ENCODE results near the gene KRTAP22-1. TPM values are rescaled to one million over a fixed set of nuclear protein-coding genes. Genes with fewer than 3 reads are reported as not detected.

Gene KRTAP22-1
- total and polyA plus RNA-seq, 2 of the 13 experiments (the other 11 are each of a cell fraction or from before 2014, with no cell fraction given) = not detected

DNA sequence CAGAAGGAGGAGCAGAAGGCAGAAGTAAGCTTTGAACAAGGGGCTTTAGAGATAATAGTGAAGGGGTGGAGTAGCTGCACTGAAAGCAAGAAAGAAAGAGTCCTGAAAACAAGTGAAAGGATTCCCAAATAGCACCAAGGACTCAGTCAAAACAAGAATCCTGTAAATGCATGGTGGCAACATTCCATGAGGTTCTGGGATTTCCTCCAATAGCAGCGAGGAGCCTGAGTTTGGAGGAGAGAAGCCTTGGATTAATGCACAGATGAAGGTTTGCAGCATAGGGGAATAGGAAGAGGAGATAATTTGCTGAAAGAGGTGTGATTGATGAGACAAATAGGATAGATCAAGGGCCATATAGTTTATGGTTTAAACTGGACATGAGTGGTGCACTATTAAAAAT lies 21.5 kb upstream of the KRTAP22-1 start (continued):
- TF ChIP-seq, protein P1, sequence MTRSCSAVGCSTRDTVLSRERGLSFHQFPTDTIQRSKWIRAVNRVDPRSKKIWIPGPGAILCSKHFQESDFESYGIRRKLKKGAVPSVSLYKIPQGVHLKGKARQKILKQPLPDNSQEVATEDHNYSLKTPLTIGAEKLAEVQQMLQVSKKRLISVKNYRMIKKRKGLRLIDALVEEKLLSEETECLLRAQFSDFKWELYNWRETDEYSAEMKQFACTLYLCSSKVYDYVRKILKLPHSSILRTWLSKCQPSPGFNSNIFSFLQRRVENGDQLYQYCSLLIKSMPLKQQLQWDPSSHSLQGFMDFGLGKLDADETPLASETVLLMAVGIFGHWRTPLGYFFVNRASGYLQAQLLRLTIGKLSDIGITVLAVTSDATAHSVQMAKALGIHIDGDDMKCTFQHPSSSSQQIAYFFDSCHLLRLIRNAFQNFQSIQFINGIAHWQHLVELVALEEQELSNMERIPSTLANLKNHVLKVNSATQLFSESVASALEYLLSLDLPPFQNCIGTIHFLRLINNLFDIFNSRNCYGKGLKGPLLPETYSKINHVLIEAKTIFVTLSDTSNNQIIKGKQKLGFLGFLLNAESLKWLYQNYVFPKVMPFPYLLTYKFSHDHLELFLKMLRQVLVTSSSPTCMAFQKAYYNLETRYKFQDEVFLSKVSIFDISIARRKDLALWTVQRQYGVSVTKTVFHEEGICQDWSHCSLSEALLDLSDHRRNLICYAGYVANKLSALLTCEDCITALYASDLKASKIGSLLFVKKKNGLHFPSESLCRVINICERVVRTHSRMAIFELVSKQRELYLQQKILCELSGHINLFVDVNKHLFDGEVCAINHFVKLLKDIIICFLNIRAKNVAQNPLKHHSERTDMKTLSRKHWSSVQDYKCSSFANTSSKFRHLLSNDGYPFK (CRISPR knock-in tag; IDR thresholded peaks at IDR 0.05; ENCODE audit: borderline replicate concordance) = no peak
- TF ChIP-seq SMARCE1 (IDR thresholded peaks at IDR 0.05; ENCODE audit: borderline replicate concordance) = no peak
- TF ChIP-seq, protein P2, sequence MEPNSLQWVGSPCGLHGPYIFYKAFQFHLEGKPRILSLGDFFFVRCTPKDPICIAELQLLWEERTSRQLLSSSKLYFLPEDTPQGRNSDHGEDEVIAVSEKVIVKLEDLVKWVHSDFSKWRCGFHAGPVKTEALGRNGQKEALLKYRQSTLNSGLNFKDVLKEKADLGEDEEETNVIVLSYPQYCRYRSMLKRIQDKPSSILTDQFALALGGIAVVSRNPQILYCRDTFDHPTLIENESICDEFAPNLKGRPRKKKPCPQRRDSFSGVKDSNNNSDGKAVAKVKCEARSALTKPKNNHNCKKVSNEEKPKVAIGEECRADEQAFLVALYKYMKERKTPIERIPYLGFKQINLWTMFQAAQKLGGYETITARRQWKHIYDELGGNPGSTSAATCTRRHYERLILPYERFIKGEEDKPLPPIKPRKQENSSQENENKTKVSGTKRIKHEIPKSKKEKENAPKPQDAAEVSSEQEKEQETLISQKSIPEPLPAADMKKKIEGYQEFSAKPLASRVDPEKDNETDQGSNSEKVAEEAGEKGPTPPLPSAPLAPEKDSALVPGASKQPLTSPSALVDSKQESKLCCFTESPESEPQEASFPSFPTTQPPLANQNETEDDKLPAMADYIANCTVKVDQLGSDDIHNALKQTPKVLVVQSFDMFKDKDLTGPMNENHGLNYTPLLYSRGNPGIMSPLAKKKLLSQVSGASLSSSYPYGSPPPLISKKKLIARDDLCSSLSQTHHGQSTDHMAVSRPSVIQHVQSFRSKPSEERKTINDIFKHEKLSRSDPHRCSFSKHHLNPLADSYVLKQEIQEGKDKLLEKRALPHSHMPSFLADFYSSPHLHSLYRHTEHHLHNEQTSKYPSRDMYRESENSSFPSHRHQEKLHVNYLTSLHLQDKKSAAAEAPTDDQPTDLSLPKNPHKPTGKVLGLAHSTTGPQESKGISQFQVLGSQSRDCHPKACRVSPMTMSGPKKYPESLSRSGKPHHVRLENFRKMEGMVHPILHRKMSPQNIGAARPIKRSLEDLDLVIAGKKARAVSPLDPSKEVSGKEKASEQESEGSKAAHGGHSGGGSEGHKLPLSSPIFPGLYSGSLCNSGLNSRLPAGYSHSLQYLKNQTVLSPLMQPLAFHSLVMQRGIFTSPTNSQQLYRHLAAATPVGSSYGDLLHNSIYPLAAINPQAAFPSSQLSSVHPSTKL (CRISPR knock-in tag; IDR thresholded peaks at IDR 0.05) = no peak
- TF ChIP-seq NAIF1 (CRISPR knock-in tag; IDR thresholded peaks at IDR 0.05; ENCODE audit: borderline replicate concordance) = no peak

DNA sequence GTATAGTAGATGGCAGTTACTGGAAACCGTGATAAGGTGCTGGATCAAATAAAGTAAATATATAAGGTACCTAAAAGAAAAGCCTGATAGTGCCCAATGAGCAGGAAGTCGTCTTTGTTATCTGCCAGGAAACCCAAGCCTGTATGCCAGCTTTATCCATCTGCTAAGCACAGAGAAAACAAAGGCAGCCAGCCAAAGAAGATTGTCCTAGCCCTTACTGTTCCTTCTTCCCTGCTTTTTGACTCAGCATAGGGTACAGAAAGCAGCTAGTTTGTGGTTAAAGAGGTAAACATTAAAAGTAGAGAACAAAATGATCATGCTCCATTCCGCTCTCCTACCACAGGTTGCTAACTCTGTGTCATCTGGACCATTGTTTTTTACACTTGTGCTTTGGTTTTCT lies 20.8 kb upstream of the KRTAP22-1 start:
- Histone ChIP-seq H3K9ac (ENCODE audit: insufficient read depth, low read depth, low read length) (no peak overlapping the region), H3K4me1 (ENCODE audit: insufficient read depth, low read length) (no peaks in the 10 kb centered on the region), H3K27ac (ENCODE audit: extremely low read length, insufficient read depth, low read length) (no peak overlapping the region), H3K4me3 (replicated peaks in 1 of 3; ENCODE audit: insufficient read depth in 1 of 3, low read depth in 2 of 3, low read length in 3 of 3) (no peak overlapping the region), H3K27me3 (ENCODE audit: control insufficient read depth in 1 of 2, insufficient read depth in 2 of 2, low read length in 2 of 2) (no peaks in the 10 kb centered on the region), H3K4me2 (ENCODE audit: low read depth, low read length) (no peak overlapping the region), H3K36me3 (replicated peaks in 1 of 2; ENCODE audit: control insufficient read depth in 1 of 2, insufficient read depth in 2 of 2, low read length in 2 of 2) (no peaks in the 10 kb centered on the region), H3K79me2 (ENCODE audit: insufficient read depth, low read length) (no peaks in the 10 kb centered on the region), H3K9me3 (ENCODE audit: low read length) (peaks cover 86% of the 10 kb centered on the region), H2AFZ (ENCODE audit: low read length) (no peak overlapping the region), H4K20me1 (ENCODE audit: insufficient read depth, low read length) (no peaks in the 10 kb centered on the region)
- FAIRE-seq (no peak), ATAC-seq (no peak), DNase-seq (ENCODE audit: low spot score) (no peak)
- 17% methylated on average over 3 of the region's 3 CpGs for WGBS (ENCODE audit: low lambda C conversion rate)
- intact Hi-C loops (cut with micrococcal nuclease; ENCODE audit: unreplicated experiment) = no loop called here
- POLR2A ChIA-PET = no interaction called here
- in situ Hi-C loops (cut with HindIII; ENCODE audit: extremely low pct_ligation_motif_present, low pct_unique_long_range_greater_than_20kb) = no loop called here
- CTCF ChIA-PET (ENCODE audit: low intra/inter-chr PET ratio, low total read pairs) = no interaction called here
- no TSS peak for BruUV-seq (replicated peaks)
- TF ChIP-seq, protein P3, sequence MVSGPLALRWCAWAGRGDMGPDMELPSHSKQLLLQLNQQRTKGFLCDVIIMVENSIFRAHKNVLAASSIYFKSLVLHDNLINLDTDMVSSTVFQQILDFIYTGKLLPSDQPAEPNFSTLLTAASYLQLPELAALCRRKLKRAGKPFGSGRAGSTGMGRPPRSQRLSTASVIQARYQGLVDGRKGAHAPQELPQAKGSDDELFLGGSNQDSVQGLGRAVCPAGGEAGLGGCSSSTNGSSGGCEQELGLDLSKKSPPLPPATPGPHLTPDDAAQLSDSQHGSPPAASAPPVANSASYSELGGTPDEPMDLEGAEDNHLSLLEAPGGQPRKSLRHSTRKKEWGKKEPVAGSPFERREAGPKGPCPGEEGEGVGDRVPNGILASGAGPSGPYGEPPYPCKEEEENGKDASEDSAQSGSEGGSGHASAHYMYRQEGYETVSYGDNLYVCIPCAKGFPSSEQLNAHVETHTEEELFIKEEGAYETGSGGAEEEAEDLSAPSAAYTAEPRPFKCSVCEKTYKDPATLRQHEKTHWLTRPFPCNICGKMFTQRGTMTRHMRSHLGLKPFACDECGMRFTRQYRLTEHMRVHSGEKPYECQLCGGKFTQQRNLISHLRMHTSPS (CRISPR knock-in tag; IDR thresholded peaks at IDR 0.05; ENCODE audit: low read depth) = no peak
- TF ChIP-seq RFX1 (IDR thresholded peaks at IDR 0.05) (no peak), ZNF790 (CRISPR knock-in tag; IDR thresholded peaks at IDR 0.05; ENCODE audit: borderline replicate concordance) (no peak), TOE1 (CRISPR knock-in tag; IDR thresholded peaks at IDR 0.05) (no peak), TAF15 (IDR thresholded peaks at IDR 0.05; ENCODE audit: low read depth, low read length, poor library complexity, severe bottlenecking) (no peak), TBP (CRISPR knock-in tag; IDR thresholded peaks at IDR 0.05) (no peak)
- TF ChIP-seq, protein P4, sequence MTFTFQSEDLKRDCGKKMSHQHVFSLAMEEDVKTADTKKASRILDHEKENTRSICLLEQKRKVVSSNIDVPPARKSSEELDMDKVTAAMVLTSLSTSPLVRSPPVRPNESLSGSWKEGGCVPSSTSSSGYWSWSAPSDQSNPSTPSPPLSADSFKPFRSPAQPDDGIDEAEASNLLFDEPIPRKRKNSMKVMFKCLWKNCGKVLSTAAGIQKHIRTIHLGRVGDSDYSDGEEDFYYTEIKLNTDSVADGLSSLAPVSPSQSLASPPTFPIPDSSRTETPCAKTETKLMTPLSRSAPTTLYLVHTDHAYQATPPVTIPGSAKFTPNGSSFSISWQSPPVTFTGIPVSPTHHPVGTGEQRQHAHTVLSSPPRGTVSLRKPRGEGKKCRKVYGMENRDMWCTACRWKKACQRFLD (CRISPR knock-in tag; IDR thresholded peaks at IDR 0.05; ENCODE audit: borderline replicate concordance) = no peak
